GM23338 (cell line): ENCODE results near the gene SIPA1. TPM values are rescaled to one million over a fixed set of nuclear protein-coding genes. Genes with fewer than 3 reads are reported as not detected.

Experiments
- ATAC-seq: fragments of 200-7000 bp; cut with Tn5 transposase; 3 replicates; pipeline ENCODE4 v1.9.1; 2020
- DNase-seq: peaks from one replicate; pipeline ENCODE4 v3.0.0-alpha.2; 2015; ENCODE audit warnings: low spot score
- H2AFZ ChIP-seq: fragments of 200-600 bp; sonication (generic); 2 replicates; pipeline ENCODE4 v1.8.0; 2016; ENCODE audit warnings: antibody characterized with exemption, mild to moderate bottlenecking, moderate library complexity
- H3F3A ChIP-seq: fragments of 200-600 bp; sonication (generic); replicated peaks from 2 replicates; pipeline ENCODE4 v1.8.0; 2017; ENCODE audit warnings: antibody characterized with exemption, mixed run types, low read depth
- H3K27ac ChIP-seq: fragments of 200-600 bp; sonication (generic); 2 replicates; pipeline ENCODE4 v1.6.1; 2016; ENCODE audit warnings: low read depth
- H3K27me3 ChIP-seq: fragments of 200-600 bp; sonication (generic); 2 replicates; pipeline ENCODE4 v1.8.0; 2016; ENCODE audit warnings: mild to moderate bottlenecking, mixed run types, moderate library complexity; ENCODE audit not compliant: insufficient read depth
- H3K36me3 ChIP-seq: fragments of 200-600 bp; sonication (generic); 2 replicates; pipeline ENCODE4 v1.8.0; 2016; ENCODE audit warnings: mild to moderate bottlenecking; ENCODE audit not compliant: insufficient read depth
- H3K4me1 ChIP-seq: fragments of 200-600 bp; sonication (generic); 2 replicates; pipeline ENCODE4 v1.8.0; 2016; ENCODE audit warnings: mild to moderate bottlenecking, moderate library complexity; ENCODE audit not compliant: insufficient read depth
- H3K4me2 ChIP-seq: fragments of 200-600 bp; sonication (generic); 2 replicates; pipeline ENCODE4 v1.7.1; 2017; ENCODE audit warnings: mixed run types
- H3K4me3 ChIP-seq: fragments of 200-600 bp; sonication (generic); 2 replicates; pipeline ENCODE4 v1.6.1; 2016; ENCODE audit warnings: mixed run types
- H3K79me2 ChIP-seq: fragments of 200-600 bp; sonication (generic); replicated peaks from 2 replicates; pipeline ENCODE4 v1.8.0; 2017; ENCODE audit warnings: mild to moderate bottlenecking; ENCODE audit not compliant: insufficient read depth
- H3K9me2 ChIP-seq: fragments of 200-600 bp; sonication (generic); 2 replicates; pipeline ENCODE4 v1.8.0; 2017; ENCODE audit not compliant: insufficient read depth
- H4K20me1 ChIP-seq: fragments of 200-600 bp; sonication (generic); replicated peaks from 2 replicates; pipeline ENCODE4 v1.8.0; 2017; ENCODE audit warnings: mild to moderate bottlenecking; ENCODE audit not compliant: insufficient read depth
- H3K27ac Mint-ChIP-seq: 2 replicates; pipeline ENCODE4 v1.8.0; 2020; ENCODE audit warnings: inconsistent platforms, mild to moderate bottlenecking, moderate library complexity, mixed read lengths
- H3K27me3 Mint-ChIP-seq: 3 replicates; pipeline ENCODE4 v1.8.0; 2022; ENCODE audit warnings: low read depth, mild to moderate bottlenecking, moderate library complexity, mixed read lengths, inconsistent platforms; ENCODE audit not compliant: insufficient read depth, poor library complexity
- H3K36me3 Mint-ChIP-seq: 3 replicates; pipeline ENCODE4 v1.8.0; 2021; ENCODE audit warnings: low read depth, mild to moderate bottlenecking, inconsistent platforms, moderate library complexity, mixed read lengths
- H3K4me1 Mint-ChIP-seq: 3 replicates; pipeline ENCODE4 v1.8.0; 2020; ENCODE audit warnings: mild to moderate bottlenecking, inconsistent platforms, mixed read lengths
- H3K4me3 Mint-ChIP-seq: 3 replicates; pipeline ENCODE4 v1.8.0; 2021; ENCODE audit warnings: moderate library complexity, mild to moderate bottlenecking, inconsistent platforms, mixed read lengths
- H3K9me3 Mint-ChIP-seq: 3 replicates; pipeline ENCODE4 v1.8.0; 2020; ENCODE audit warnings: moderate library complexity, mild to moderate bottlenecking, inconsistent platforms, mixed read lengths
- CREB1 ChIP-seq: fragments of 250-450 bp; sonication (Bioruptor Pico); IDR thresholded peaks from 2 replicates; pipeline ENCODE4 v1.5.0; 2020; ENCODE audit warnings: low read depth, mild to moderate bottlenecking, moderate library complexity
- EZH2 ChIP-seq: fragments of 200-600 bp; sonication (generic); IDR thresholded peaks from one replicate; pipeline ENCODE4 v1.8.0; 2017; ENCODE audit warnings: antibody characterized with exemption, mild to moderate bottlenecking, low read depth; ENCODE audit not compliant: unreplicated experiment
- EZH2phosphoT487 ChIP-seq: fragments of 200-600 bp; sonication (generic); IDR thresholded peaks from one replicate; pipeline ENCODE4 v1.8.1; 2018; ENCODE audit warnings: antibody characterized with exemption; ENCODE audit not compliant: unreplicated experiment
- JUNB ChIP-seq: IDR thresholded peaks from one replicate; pipeline ENCODE4 v1.6.1; 2016; ENCODE audit warnings: antibody characterized with exemption; ENCODE audit not compliant: unreplicated experiment
- NANOG ChIP-seq: IDR thresholded peaks from 2 replicates; pipeline ENCODE4 v1.6.1; 2016; ENCODE audit warnings: antibody characterized with exemption, borderline replicate concordance
- POLR2AphosphoS5 ChIP-seq: IDR thresholded peaks from 2 replicates; pipeline ENCODE4 v1.6.1; 2016; ENCODE audit warnings: antibody characterized with exemption, low read depth
- STAT1 ChIP-seq: IDR thresholded peaks from one replicate; pipeline ENCODE4 v1.6.1; 2016; ENCODE audit warnings: antibody characterized with exemption; ENCODE audit not compliant: unreplicated experiment
- ZNF114 ChIP-seq: fragments of 250-450 bp; sonication (Bioruptor Pico); IDR thresholded peaks from 2 replicates; pipeline ENCODE4 v1.5.0; 2020; ENCODE audit warnings: mild to moderate bottlenecking, moderate library complexity
- ZNF331 ChIP-seq: fragments of 250-450 bp; sonication (Bioruptor Pico); IDR thresholded peaks from 2 replicates; pipeline ENCODE4 v1.5.0; 2020; ENCODE audit warnings: low read depth, mild to moderate bottlenecking, moderate library complexity
- polyA plus RNA-seq: library from polyadenylated mRNA; unstranded; fragments of >200 nt; fragmentation: Nextera tagmentation; extraction: Ambion mirVana; gene quantifications from 2 replicates; pipeline ENCODE4 v1.2.1, GENCODE V29; 2016
- total RNA-seq: library from RNA; depleted of rRNA; stranded (reverse); fragments of >200 nt; shearing (Covaris generic); gene quantifications from 2 replicates; pipeline ENCODE4 v1.2.3, GENCODE V29; 2014
- TF ChIP-seq, protein P1 (sequence below), 2 experiments: fragments of 200-600 bp in 1 of 2; sonication (generic) in 1 of 2; conservative IDR thresholded peaks; 2 replicates each; pipeline versions ENCODE4 v1.5.1 to v1.6.1; 2016 to 2017; ENCODE audit warnings: antibody characterized with exemption in 2 of 2, low read depth in 2 of 2, mild to moderate bottlenecking in 2 of 2, moderate library complexity in 1 of 2
- TF ChIP-seq, protein P2 (sequence below): IDR thresholded peaks from 2 replicates; pipeline ENCODE4 v1.6.1; 2016; ENCODE audit warnings: antibody characterized with exemption
- TF ChIP-seq, protein P3 (sequence below): IDR thresholded peaks from one replicate; pipeline ENCODE4 v1.6.1; 2018; ENCODE audit warnings: antibody characterized with exemption; ENCODE audit not compliant: unreplicated experiment
- TF ChIP-seq, protein P4 (sequence below): fragments of 250-450 bp; sonication (Bioruptor Pico); IDR thresholded peaks from 2 replicates; pipeline ENCODE4 v1.5.0; 2020; ENCODE audit warnings: mild to moderate bottlenecking, moderate library complexity

SIPA1 gene
- total and polyA plus RNA-seq, 2 experiments from 2014 or later, result 50.1 to 54.6 TPM

DNA sequence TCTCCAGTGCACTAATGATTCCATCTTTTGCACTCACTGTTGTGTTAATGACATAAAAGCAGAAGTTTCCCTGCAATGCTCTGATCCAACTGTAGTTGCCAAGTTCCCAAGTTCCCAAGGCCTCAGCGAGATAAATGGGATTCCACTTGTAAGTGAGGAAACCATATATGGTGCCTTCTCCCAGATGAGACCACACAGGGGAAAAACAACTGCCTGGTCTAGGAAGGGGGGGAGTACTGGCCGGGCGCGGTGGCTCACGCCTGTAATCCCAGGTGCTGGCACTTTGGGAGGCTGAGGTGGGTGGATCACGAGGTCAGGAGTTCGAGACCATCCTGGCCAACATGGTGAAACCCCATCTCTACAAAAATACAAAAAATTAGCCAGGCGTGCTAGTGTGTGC is 48.1 kb downstream of the SIPA1 start:
- peak; percentile 50 for ATAC-seq
- Mint-ChIP-seq H3K4me3 (no peak overlapping the region), H3K27ac (no peak overlapping the region), H3K9me3 (no peaks in the 10 kb centered on the region; the same call in 2 of the 3 replicates), H3K27me3 (peaks cover 2% of the 10 kb centered on the region), H3K4me1 (peaks cover 5% of the 10 kb centered on the region; the same call in 1 of the 3 replicates), H3K36me3 (no peaks in the 10 kb centered on the region)
- H2AFZ ChIP-seq, result no peak overlapping the region
- DNase-seq, result peak; percentile 20
- TF ChIP-seq POLR2AphosphoS5 (no peak), CREB1 (CRISPR knock-in tag) (no peak), ZNF114 (CRISPR knock-in tag) (no peak), JUNB (no peak), ZNF331 (CRISPR knock-in tag) (no peak), EZH2 (no peak), NANOG (no peak), EZH2phosphoT487 (no peak), STAT1 (no peak)
- TF ChIP-seq, protein P1, sequence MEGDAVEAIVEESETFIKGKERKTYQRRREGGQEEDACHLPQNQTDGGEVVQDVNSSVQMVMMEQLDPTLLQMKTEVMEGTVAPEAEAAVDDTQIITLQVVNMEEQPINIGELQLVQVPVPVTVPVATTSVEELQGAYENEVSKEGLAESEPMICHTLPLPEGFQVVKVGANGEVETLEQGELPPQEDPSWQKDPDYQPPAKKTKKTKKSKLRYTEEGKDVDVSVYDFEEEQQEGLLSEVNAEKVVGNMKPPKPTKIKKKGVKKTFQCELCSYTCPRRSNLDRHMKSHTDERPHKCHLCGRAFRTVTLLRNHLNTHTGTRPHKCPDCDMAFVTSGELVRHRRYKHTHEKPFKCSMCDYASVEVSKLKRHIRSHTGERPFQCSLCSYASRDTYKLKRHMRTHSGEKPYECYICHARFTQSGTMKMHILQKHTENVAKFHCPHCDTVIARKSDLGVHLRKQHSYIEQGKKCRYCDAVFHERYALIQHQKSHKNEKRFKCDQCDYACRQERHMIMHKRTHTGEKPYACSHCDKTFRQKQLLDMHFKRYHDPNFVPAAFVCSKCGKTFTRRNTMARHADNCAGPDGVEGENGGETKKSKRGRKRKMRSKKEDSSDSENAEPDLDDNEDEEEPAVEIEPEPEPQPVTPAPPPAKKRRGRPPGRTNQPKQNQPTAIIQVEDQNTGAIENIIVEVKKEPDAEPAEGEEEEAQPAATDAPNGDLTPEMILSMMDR (conservative IDR thresholded peaks at IDR 0.05; ENCODE audit: low read depth in 2 of 2), result no peak
- TF ChIP-seq, protein P2, sequence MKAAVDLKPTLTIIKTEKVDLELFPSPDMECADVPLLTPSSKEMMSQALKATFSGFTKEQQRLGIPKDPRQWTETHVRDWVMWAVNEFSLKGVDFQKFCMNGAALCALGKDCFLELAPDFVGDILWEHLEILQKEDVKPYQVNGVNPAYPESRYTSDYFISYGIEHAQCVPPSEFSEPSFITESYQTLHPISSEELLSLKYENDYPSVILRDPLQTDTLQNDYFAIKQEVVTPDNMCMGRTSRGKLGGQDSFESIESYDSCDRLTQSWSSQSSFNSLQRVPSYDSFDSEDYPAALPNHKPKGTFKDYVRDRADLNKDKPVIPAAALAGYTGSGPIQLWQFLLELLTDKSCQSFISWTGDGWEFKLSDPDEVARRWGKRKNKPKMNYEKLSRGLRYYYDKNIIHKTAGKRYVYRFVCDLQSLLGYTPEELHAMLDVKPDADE, result no peak
- TF ChIP-seq, protein P3, sequence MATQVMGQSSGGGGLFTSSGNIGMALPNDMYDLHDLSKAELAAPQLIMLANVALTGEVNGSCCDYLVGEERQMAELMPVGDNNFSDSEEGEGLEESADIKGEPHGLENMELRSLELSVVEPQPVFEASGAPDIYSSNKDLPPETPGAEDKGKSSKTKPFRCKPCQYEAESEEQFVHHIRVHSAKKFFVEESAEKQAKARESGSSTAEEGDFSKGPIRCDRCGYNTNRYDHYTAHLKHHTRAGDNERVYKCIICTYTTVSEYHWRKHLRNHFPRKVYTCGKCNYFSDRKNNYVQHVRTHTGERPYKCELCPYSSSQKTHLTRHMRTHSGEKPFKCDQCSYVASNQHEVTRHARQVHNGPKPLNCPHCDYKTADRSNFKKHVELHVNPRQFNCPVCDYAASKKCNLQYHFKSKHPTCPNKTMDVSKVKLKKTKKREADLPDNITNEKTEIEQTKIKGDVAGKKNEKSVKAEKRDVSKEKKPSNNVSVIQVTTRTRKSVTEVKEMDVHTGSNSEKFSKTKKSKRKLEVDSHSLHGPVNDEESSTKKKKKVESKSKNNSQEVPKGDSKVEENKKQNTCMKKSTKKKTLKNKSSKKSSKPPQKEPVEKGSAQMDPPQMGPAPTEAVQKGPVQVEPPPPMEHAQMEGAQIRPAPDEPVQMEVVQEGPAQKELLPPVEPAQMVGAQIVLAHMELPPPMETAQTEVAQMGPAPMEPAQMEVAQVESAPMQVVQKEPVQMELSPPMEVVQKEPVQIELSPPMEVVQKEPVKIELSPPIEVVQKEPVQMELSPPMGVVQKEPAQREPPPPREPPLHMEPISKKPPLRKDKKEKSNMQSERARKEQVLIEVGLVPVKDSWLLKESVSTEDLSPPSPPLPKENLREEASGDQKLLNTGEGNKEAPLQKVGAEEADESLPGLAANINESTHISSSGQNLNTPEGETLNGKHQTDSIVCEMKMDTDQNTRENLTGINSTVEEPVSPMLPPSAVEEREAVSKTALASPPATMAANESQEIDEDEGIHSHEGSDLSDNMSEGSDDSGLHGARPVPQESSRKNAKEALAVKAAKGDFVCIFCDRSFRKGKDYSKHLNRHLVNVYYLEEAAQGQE, result no peak
- TF ChIP-seq, protein P4, sequence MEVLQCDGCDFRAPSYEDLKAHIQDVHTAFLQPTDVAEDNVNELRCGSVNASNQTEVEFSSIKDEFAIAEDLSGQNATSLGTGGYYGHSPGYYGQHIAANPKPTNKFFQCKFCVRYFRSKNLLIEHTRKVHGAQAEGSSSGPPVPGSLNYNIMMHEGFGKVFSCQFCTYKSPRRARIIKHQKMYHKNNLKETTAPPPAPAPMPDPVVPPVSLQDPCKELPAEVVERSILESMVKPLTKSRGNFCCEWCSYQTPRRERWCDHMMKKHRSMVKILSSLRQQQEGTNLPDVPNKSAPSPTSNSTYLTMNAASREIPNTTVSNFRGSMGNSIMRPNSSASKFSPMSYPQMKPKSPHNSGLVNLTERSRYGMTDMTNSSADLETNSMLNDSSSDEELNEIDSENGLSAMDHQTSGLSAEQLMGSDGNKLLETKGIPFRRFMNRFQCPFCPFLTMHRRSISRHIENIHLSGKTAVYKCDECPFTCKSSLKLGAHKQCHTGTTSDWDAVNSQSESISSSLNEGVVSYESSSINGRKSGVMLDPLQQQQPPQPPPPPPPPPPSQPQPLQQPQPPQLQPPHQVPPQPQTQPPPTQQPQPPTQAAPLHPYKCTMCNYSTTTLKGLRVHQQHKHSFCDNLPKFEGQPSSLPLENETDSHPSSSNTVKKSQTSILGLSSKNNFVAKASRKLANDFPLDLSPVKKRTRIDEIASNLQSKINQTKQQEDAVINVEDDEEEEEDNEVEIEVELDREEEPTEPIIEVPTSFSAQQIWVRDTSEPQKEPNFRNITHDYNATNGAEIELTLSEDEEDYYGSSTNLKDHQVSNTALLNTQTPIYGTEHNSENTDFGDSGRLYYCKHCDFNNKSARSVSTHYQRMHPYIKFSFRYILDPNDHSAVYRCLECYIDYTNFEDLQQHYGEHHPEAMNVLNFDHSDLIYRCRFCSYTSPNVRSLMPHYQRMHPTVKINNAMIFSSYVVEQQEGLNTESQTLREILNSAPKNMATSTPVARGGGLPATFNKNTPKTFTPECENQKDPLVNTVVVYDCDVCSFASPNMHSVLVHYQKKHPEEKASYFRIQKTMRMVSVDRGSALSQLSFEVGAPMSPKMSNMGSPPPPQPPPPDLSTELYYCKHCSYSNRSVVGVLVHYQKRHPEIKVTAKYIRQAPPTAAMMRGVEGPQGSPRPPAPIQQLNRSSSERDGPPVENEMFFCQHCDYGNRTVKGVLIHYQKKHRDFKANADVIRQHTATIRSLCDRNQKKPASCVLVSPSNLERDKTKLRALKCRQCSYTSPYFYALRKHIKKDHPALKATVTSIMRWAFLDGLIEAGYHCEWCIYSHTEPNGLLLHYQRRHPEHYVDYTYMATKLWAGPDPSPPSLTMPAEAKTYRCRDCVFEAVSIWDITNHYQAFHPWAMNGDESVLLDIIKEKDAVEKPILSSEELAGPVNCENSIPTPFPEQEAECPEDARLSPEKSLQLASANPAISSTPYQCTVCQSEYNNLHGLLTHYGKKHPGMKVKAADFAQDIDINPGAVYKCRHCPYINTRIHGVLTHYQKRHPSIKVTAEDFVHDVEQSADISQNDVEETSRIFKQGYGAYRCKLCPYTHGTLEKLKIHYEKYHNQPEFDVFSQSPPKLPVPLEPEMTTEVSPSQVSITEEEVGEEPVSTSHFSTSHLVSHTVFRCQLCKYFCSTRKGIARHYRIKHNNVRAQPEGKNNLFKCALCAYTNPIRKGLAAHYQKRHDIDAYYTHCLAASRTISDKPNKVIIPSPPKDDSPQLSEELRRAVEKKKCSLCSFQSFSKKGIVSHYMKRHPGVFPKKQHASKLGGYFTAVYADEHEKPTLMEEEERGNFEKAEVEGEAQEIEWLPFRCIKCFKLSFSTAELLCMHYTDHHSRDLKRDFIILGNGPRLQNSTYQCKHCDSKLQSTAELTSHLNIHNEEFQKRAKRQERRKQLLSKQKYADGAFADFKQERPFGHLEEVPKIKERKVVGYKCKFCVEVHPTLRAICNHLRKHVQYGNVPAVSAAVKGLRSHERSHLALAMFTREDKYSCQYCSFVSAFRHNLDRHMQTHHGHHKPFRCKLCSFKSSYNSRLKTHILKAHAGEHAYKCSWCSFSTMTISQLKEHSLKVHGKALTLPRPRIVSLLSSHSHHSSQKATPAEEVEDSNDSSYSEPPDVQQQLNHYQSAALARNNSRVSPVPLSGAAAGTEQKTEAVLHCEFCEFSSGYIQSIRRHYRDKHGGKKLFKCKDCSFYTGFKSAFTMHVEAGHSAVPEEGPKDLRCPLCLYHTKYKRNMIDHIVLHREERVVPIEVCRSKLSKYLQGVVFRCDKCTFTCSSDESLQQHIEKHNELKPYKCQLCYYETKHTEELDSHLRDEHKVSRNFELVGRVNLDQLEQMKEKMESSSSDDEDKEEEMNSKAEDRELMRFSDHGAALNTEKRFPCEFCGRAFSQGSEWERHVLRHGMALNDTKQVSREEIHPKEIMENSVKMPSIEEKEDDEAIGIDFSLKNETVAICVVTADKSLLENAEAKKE (CRISPR knock-in tag), result no peak
- no peak overlapping the region for H3K4me3 ChIP-seq
- H3K27me3 ChIP-seq, result no peaks in the 10 kb centered on the region
- H3K9me2 ChIP-seq, result no peaks in the 10 kb centered on the region
- no peak overlapping the region for H3K4me2 ChIP-seq
- 0 out of 2 replicates have a peak, but pooled peaks cover 6% of the 10 kb centered on the region for H3K4me1 ChIP-seq
- H3K36me3 ChIP-seq, result no peaks in the 10 kb centered on the region
- H3K79me2 ChIP-seq, result no peaks in the 10 kb centered on the region
- no peaks in the 10 kb centered on the region for H3F3A ChIP-seq
- no peaks in the 10 kb centered on the region for H4K20me1 ChIP-seq
- no peak overlapping the region for H3K27ac ChIP-seq
